Measurements from ENCODE around the gene MEF2C. TPM values are rescaled to one million over a fixed set of nuclear protein-coding genes. Genes with fewer than 3 reads are reported as not detected.

Gene MEF2C
- total RNA-seq, 2 donors from 2014 or later = 94.0 to 104 TPM

DNA sequence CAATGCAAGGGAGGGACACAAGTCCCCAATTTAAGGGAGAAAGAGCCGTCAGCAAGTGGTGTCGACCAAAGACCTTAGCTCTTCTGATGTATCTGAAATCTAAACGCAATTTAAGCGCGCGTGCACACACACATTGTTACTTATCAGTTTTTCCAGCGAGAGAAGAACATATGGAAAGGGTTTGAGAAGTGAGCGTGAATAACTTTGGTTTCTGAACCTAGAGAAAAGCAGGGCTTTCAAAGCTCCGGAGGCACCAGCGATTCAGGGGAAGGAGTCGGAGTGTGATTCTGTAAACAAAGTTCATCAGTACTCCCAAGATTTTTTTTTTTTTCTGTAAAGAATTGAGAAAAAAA, 191.8 kb downstream of the MEF2C start:
- no peak for ATAC-seq (ENCODE audit: insufficient number of reproducible peaks, low FRiP score, low read depth)
- TF ChIP-seq, protein P1, sequence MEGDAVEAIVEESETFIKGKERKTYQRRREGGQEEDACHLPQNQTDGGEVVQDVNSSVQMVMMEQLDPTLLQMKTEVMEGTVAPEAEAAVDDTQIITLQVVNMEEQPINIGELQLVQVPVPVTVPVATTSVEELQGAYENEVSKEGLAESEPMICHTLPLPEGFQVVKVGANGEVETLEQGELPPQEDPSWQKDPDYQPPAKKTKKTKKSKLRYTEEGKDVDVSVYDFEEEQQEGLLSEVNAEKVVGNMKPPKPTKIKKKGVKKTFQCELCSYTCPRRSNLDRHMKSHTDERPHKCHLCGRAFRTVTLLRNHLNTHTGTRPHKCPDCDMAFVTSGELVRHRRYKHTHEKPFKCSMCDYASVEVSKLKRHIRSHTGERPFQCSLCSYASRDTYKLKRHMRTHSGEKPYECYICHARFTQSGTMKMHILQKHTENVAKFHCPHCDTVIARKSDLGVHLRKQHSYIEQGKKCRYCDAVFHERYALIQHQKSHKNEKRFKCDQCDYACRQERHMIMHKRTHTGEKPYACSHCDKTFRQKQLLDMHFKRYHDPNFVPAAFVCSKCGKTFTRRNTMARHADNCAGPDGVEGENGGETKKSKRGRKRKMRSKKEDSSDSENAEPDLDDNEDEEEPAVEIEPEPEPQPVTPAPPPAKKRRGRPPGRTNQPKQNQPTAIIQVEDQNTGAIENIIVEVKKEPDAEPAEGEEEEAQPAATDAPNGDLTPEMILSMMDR (IDR thresholded peaks at IDR 0.05) = no peak
- no peak for DNase-seq (ENCODE audit: low spot score)
- H3K27ac ChIP-seq = no peak overlapping the region
- H3K36me3 ChIP-seq = no peaks in the 10 kb centered on the region
- peaks cover 47% of the 10 kb centered on the region for H3K27me3 ChIP-seq (replicated peaks; ENCODE audit: insufficient read depth)
- no peaks in the 10 kb centered on the region for H3K9me3 ChIP-seq
- peak overlapping the region; percentile 66 for H3K4me3 ChIP-seq
- H3K4me1 ChIP-seq (ENCODE audit: control insufficient read depth in 1 of 2, low read depth in 2 of 2) = peaks cover 6 to 22% of the 10 kb centered on the region in 2 donors

DNA sequence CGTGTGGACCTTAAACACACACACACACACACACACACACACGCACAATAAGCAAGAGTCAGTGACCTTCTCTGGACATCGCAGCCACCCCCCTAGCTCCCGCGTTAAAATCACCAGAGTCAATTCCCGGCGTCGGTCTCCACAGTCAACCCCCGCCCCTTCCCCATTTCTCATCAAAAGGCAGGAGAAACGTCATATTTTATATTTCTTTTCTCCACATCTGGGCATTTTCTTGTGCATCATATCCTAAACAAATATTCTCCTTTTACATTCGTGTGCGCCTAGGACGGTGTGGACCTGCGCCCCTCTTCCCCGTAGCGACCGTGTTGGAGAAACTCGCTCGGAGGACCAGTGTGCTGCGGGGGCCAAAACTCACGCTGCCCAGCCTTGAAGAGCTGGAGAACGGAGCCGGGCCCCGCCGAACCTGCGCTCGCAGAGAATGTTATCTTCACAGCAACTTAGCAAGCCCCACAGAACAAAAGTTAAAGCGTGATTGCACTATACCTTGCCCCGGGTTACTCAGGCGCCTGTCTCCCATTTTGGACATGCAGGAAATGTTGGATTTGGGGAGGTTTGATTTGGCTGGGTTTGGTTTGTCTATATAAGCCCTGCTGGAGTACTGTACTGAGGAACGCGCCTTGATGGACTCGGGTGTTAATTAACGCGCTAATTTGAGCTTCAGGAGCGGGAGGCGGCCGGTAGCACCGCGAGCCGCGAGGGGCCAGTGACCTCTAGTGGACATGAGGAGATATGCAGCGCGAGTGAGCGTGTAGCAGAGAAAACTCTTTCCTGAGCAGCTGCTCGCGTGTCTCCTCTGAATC, 192.4 kb downstream of the MEF2C start:
- DNase-seq (ENCODE audit: low spot score) (no peak), ATAC-seq (ENCODE audit: insufficient number of reproducible peaks, low FRiP score, low read depth) (no peak)
- Histone ChIP-seq H3K9me3 (no peaks in the 10 kb centered on the region), H3K36me3 (no peaks in the 10 kb centered on the region), H3K27ac (no peak overlapping the region), H3K4me1 (ENCODE audit: control insufficient read depth in 1 of 2, low read depth in 2 of 2) (peaks cover 6 to 22% of the 10 kb centered on the region in 2 donors), H3K27me3 (replicated peaks; ENCODE audit: insufficient read depth) (peaks cover 53% of the 10 kb centered on the region), H3K4me3 (peak overlapping the region; percentile 66)
- TF ChIP-seq, protein P1 (IDR thresholded peaks at IDR 0.05) = peak; percentile 94

DNA sequence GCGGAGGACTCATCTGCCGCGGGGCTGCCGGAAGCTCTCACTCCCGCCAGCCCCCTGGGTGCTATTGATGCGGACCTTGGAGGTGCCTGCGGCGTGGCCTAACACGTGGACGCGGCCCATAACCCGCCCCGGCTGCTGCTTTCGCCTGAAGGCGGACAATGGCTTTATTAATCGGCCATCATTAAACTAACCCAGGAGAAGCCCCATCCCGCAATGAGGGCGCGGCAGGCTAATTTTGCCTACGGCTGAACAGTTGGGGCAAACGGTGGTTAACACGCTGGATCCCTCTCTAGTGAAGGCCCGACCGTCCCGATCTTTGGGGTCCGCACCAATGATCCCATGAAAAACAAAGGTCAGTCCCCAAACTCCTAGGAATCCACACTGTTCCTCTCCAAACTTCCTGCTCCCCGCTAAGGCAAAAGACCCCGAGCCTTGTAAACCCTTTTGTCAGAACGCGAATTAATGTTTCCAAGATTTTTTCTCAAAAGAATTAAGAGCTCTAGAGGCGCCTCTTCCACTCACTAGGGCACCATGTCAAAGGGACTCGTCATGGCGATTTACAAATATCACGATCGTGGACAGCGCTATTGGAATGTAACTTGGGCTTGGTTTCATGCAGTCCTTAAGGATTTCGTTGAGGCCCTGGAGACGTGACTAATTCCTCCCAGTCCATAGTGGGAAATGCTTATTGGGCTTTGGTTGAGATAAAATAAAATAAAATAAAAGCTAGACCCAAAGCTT, 193.1 kb downstream of the MEF2C start:
- Histone ChIP-seq H3K27me3 (replicated peaks; ENCODE audit: insufficient read depth) (peaks cover 54% of the 10 kb centered on the region), H3K4me3 (no peak overlapping the region), H3K4me1 (ENCODE audit: control insufficient read depth in 1 of 2, low read depth in 2 of 2) (peaks cover 6 to 22% of the 10 kb centered on the region in 2 donors), H3K36me3 (no peaks in the 10 kb centered on the region), H3K27ac (no peak overlapping the region), H3K9me3 (no peaks in the 10 kb centered on the region)
- ATAC-seq (ENCODE audit: insufficient number of reproducible peaks, low FRiP score, low read depth) = no peak
- TF ChIP-seq, protein P1 (IDR thresholded peaks at IDR 0.05) = no peak
- DNase-seq (ENCODE audit: low spot score) = no peak

DNA sequence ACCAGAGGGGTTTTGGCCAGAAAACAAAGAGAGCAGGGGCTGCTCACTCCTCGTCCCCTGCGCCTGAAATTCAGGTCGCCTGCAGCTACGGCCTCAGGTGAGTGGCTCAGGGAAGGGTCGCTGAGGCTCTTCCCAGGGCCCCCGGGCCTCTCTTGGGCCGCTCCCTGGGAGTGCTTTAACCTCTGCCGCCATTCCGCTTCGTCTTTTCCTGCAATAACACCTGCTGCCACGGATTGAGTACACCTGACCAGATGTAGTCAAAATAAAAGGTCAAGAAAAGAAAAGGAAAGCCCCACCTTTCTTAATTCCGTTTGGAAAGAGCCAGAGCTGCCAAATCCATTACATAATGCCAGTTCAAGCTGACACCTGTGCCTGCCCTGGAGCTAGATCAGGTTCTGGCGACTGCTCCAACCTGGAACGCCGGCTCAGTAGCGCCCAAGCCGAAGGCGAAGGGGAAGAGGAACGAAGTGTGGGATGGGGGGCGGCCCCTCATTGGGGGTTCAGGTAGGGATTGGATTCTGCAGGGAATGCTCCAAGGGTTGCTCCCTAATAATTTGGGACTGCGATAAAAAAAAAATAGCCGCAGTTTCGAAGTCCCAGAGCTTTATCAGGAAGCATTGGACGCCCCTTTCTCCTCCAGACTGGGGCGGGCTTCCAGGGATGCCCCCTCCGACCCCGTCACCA, 193.9 kb downstream of the MEF2C start:
- TF ChIP-seq, protein P1 (IDR thresholded peaks at IDR 0.05) = no peak
- Histone ChIP-seq H3K9me3 (no peaks in the 10 kb centered on the region), H3K4me1 (ENCODE audit: control insufficient read depth in 1 of 2, low read depth in 2 of 2) (peaks cover 6 to 22% of the 10 kb centered on the region in 2 donors), H3K4me3 (no peak overlapping the region), H3K36me3 (no peaks in the 10 kb centered on the region), H3K27ac (no peak overlapping the region), H3K27me3 (replicated peaks; ENCODE audit: insufficient read depth) (peaks cover 51% of the 10 kb centered on the region)
- ATAC-seq (ENCODE audit: insufficient number of reproducible peaks, low FRiP score, low read depth) (no peak), DNase-seq (ENCODE audit: low spot score) (no peak)
